H1 (cell line): ENCODE data around the gene WDR12. TPM values are rescaled to one million over a fixed set of nuclear protein-coding genes. Genes with fewer than 3 reads are reported as not detected.
A peak's percentile ranks its signal among the peaks of the same experiment; 100 is the strongest.

Source experiments
- CTCF ChIA-PET: fragments of 300-600 bp; sonication (Branson Sonifier 250); formaldehyde crosslinking; loops from one replicate; lab custom pipeline; 2021; ENCODE audit not compliant: partially characterized antibody; lab: Charles Lee
- POLR2A ChIA-PET: fragments of 300-600 bp; sonication (Branson Sonifier 250); formaldehyde crosslinking; loops from one replicate; lab custom pipeline; 2021; ENCODE audit warnings: inconsistent platforms; ENCODE audit not compliant: partially characterized antibody; lab: Charles Lee
- DNase-seq, 2 experiments: peaks; one replicate each; pipeline versions ENCODE4 v3.0.0 to v3.0.0-alpha.2; 2010 to 2022; ENCODE audit warnings: low spot score in 2 of 2, low read depth in 1 of 2, mixed read lengths in 1 of 2
- FAIRE-seq: peaks from 2 replicates; lab custom pipeline; 2011; peaks lifted over from hg19 to GRCh38; lab: Jason Lieb, UNC
- H2AFZ ChIP-seq: 2 replicates; pipeline ENCODE4 v1.8.1; 2012; ENCODE audit warnings: low read length, inconsistent platforms
- H2AK5ac ChIP-seq: 2 replicates; pipeline ENCODE4 v1.6.1; 2013; ENCODE audit warnings: low read depth, low read length
- H2BK120ac ChIP-seq: replicated peaks from 2 replicates; pipeline ENCODE3; 2013; ENCODE audit warnings: low read depth, low read length, inconsistent platforms
- H2BK12ac ChIP-seq: 2 replicates; pipeline ENCODE4 v1.6.1; 2013; ENCODE audit warnings: low read depth, low read length
- H2BK15ac ChIP-seq: 2 replicates; pipeline ENCODE4 v1.6.1; 2013; ENCODE audit warnings: low read length
- H2BK20ac ChIP-seq: 2 replicates; pipeline ENCODE4 v1.6.1; 2013; ENCODE audit warnings: low read length
- H2BK5ac ChIP-seq: 2 replicates; pipeline ENCODE4 v1.6.1; 2013; ENCODE audit warnings: low read depth, low read length
- H3K14ac ChIP-seq: 2 replicates; pipeline ENCODE4 v1.6.1; 2013; ENCODE audit warnings: inconsistent platforms; ENCODE audit not compliant: insufficient read length
- H3K18ac ChIP-seq: 2 replicates; pipeline ENCODE4 v1.6.1; 2013; ENCODE audit warnings: low read length; ENCODE audit errors: extremely low read depth
- H3K23ac ChIP-seq: 2 replicates; pipeline ENCODE4 v1.6.1; 2013; ENCODE audit warnings: inconsistent platforms; ENCODE audit not compliant: insufficient read length
- H3K23me2 ChIP-seq: 2 replicates; pipeline ENCODE4 v1.6.1; 2013; ENCODE audit warnings: low read depth, low read length
- H3K27ac ChIP-seq: 2 replicates; pipeline ENCODE4 v1.6.1; 2011; ENCODE audit warnings: low read depth, low read length, inconsistent platforms
- H3K27me3 ChIP-seq, 4 experiments: replicated peaks in 1 of 4; 1 replicate in 1 of 4; 2 replicates in 3 of 4; pipeline versions ENCODE4 v1.6.1 to v1.8.1; 2011 to 2013; ENCODE audit warnings: low read length in 3 of 4, mild to moderate bottlenecking in 3 of 4, inconsistent platforms in 2 of 4, mixed read lengths in 2 of 4, moderate library complexity in 1 of 4; ENCODE audit not compliant: control insufficient read depth in 3 of 4, insufficient read depth in 3 of 4; ENCODE audit errors: extremely low read depth in 1 of 4
- H3K36me3 ChIP-seq, 4 experiments: 2 replicates each; pipeline versions ENCODE4 v1.6.1 to v1.8.1; 2011 to 2013; ENCODE audit warnings: mild to moderate bottlenecking in 4 of 4, low read length in 3 of 4, moderate library complexity in 2 of 4, control low read depth in 1 of 4, inconsistent platforms in 1 of 4; ENCODE audit not compliant: insufficient read depth in 4 of 4, control insufficient read depth in 2 of 4
- H3K4ac ChIP-seq: replicated peaks from 2 replicates; pipeline ENCODE3; 2013; ENCODE audit warnings: low read length, low read depth, mixed read lengths, inconsistent platforms; ENCODE audit not compliant: insufficient read length
- H3K4me1 ChIP-seq, 4 experiments: replicated peaks in 1 of 4; 1 replicate in 1 of 4; 2 replicates in 3 of 4; pipeline versions ENCODE4 v1.6.1 to v1.8.1; 2011 to 2013; ENCODE audit warnings: low read length in 3 of 4, inconsistent platforms in 2 of 4, mixed read lengths in 1 of 4; ENCODE audit not compliant: insufficient read depth in 4 of 4, control insufficient read depth in 3 of 4
- H3K4me2 ChIP-seq, 2 experiments: 2 replicates each; pipeline versions ENCODE4 v1.6.1 to v1.8.1; 2011 to 2013; ENCODE audit warnings: low read depth in 2 of 2, low read length in 2 of 2, control low read depth in 1 of 2, inconsistent platforms in 1 of 2, mild to moderate bottlenecking in 1 of 2; ENCODE audit not compliant: insufficient read depth in 1 of 2
- H3K4me3 ChIP-seq, 4 experiments: fragments of 200-600, 300-600 bp in 1 of 4; sonication (generic), shearing (Covaris generic), sonication (Bioruptor Twin) in 1 of 4; 2 replicates each; pipeline versions ENCODE4 v1.5.1 to v1.8.1; 2011 to 2016; ENCODE audit warnings: low read length in 4 of 4, low read depth in 3 of 4, control low read depth in 2 of 4, inconsistent platforms in 2 of 4, mild to moderate bottlenecking in 2 of 4, mixed read lengths in 1 of 4, moderate library complexity in 1 of 4; ENCODE audit not compliant: insufficient read depth in 2 of 4; ENCODE audit errors: extremely low read depth in 1 of 4
- H3K56ac ChIP-seq: replicated peaks from 2 replicates; pipeline ENCODE3; 2013; ENCODE audit warnings: low read depth, mild to moderate bottlenecking, mixed read lengths, low read length, inconsistent platforms; ENCODE audit not compliant: insufficient read length
- H3K79me1 ChIP-seq: 2 replicates; pipeline ENCODE4 v1.6.1; 2013; ENCODE audit warnings: low read depth, low read length, control low read depth
- H3K79me2 ChIP-seq, 2 experiments: 2 replicates each; pipeline versions ENCODE4 v1.6.1 to v1.8.1; 2012 to 2013; ENCODE audit warnings: low read length in 2 of 2, mild to moderate bottlenecking in 2 of 2, inconsistent platforms in 1 of 2; ENCODE audit not compliant: insufficient read depth in 2 of 2, control insufficient read depth in 1 of 2
- H3K9ac ChIP-seq, 4 experiments: replicated peaks in 1 of 4; 1 replicate in 1 of 4; 2 replicates in 3 of 4; pipeline versions ENCODE4 v1.6.1 to v1.8.1; 2011 to 2013; ENCODE audit warnings: low read depth in 3 of 4, low read length in 3 of 4, control low read depth in 2 of 4, mild to moderate bottlenecking in 2 of 4, moderate library complexity in 2 of 4, inconsistent platforms in 1 of 4; ENCODE audit errors: extremely low read depth in 1 of 4
- H3K9me3 ChIP-seq, 2 experiments: 2 replicates each; pipeline versions ENCODE4 v1.6.1 to v1.8.1; 2012 to 2013; ENCODE audit warnings: mild to moderate bottlenecking in 2 of 2, moderate library complexity in 2 of 2, control low read depth in 1 of 2, inconsistent platforms in 1 of 2, low read depth in 1 of 2, low read length in 1 of 2, mixed read lengths in 1 of 2; ENCODE audit not compliant: insufficient read depth in 2 of 2
- H4K20me1 ChIP-seq, 2 experiments: replicated peaks in 1 of 2; 2 replicates each; pipeline versions ENCODE3 to v1.8.1; 2011 to 2013; ENCODE audit warnings: inconsistent platforms in 2 of 2, low read length in 2 of 2, mild to moderate bottlenecking in 1 of 2; ENCODE audit not compliant: insufficient read depth in 2 of 2, control insufficient read depth in 1 of 2
- H4K5ac ChIP-seq: 2 replicates; pipeline ENCODE4 v1.6.1; 2013; ENCODE audit warnings: low read length, low read depth, mixed read lengths, inconsistent platforms; ENCODE audit not compliant: insufficient read length
- H4K8ac ChIP-seq: 2 replicates; pipeline ENCODE4 v1.8.0; 2013; ENCODE audit warnings: mild to moderate bottlenecking, moderate library complexity, low read length, inconsistent platforms; ENCODE audit not compliant: insufficient read depth; ENCODE audit errors: extremely low read depth
- H4K91ac ChIP-seq: replicated peaks from 2 replicates; pipeline ENCODE3; 2013; ENCODE audit warnings: low read length, mixed read lengths, inconsistent platforms; ENCODE audit not compliant: insufficient read length
- ASH2L ChIP-seq: fragments of 200-600, 300-600 bp; sonication (generic); IDR thresholded peaks from one replicate; pipeline ENCODE4 v1.7.1; 2017; ENCODE audit warnings: low read length
- GABPA ChIP-seq: IDR thresholded peaks from 2 replicates; pipeline ENCODE4 v1.6.1; 2011; ENCODE audit warnings: mild to moderate bottlenecking, low read length, moderate library complexity, borderline replicate concordance; ENCODE audit not compliant: insufficient read depth
- GTF2F1 ChIP-seq: IDR thresholded peaks from 2 replicates; pipeline ENCODE4 v1.6.1; 2012; ENCODE audit warnings: low read depth, low read length, improper control_type of control experiment, borderline replicate concordance
- NRF1 ChIP-seq: IDR thresholded peaks from 2 replicates; pipeline ENCODE4 v1.6.1; 2011; ENCODE audit warnings: mild to moderate bottlenecking, low read depth, low read length, improper control_type of control experiment
- POLR2A ChIP-seq, 2 experiments: IDR thresholded peaks; 1 replicate in 1 of 2; 2 replicates in 1 of 2; pipeline ENCODE4 v1.6.1; 2011; ENCODE audit warnings: low read depth in 2 of 2, low read length in 2 of 2, mild to moderate bottlenecking in 2 of 2; ENCODE audit errors: control extremely low read depth in 1 of 2
- RAD21 ChIP-seq, 2 experiments: IDR thresholded peaks in 1 of 2; conservative IDR thresholded peaks in 1 of 2; 2 replicates each; pipeline ENCODE4 v1.6.1; 2011; ENCODE audit warnings: low read depth in 2 of 2, low read length in 2 of 2, improper control_type of control experiment in 1 of 2, inconsistent platforms in 1 of 2, mild to moderate bottlenecking in 1 of 2, moderate library complexity in 1 of 2
- RNF2 ChIP-seq: fragments of 200-900, 300-1000 bp; sonication (generic); IDR thresholded peaks from 2 replicates; pipeline ENCODE4 v1.7.1; 2016; ENCODE audit warnings: borderline replicate concordance, low read depth, mild to moderate bottlenecking, antibody characterized with exemption, low read length; ENCODE audit not compliant: poor library complexity, severe bottlenecking; ENCODE audit errors: missing control alignments
- SAP30 ChIP-seq: fragments of 300-600 bp; sonication (generic); IDR thresholded peaks from 2 replicates; pipeline ENCODE4 v1.7.1; 2012; ENCODE audit warnings: low read length, moderate library complexity, mild to moderate bottlenecking, inconsistent platforms; ENCODE audit not compliant: insufficient read depth, insufficient replicate concordance
- SP1 ChIP-seq: IDR thresholded peaks from 2 replicates; pipeline ENCODE4 v1.6.1; 2011; ENCODE audit warnings: low read depth, low read length
- TBP ChIP-seq: IDR thresholded peaks from 2 replicates; pipeline ENCODE4 v1.6.1; 2011; ENCODE audit warnings: low read depth, low read length, improper control_type of control experiment
- YY1 ChIP-seq: IDR thresholded peaks from 2 replicates; pipeline ENCODE4 v1.6.1; 2011; ENCODE audit warnings: low read depth, mild to moderate bottlenecking, low read length
- whole genome bisulfite sequencing, 2 experiments: shearing (Covaris generic) in 1 of 2; methylation state at CpG; one replicate each; pipeline versions ENCODE4 v1.1.6 to v1.1.7; 2013 to 2015; ENCODE audit warnings: low lambda C conversion rate in 2 of 2, mixed read lengths in 2 of 2, inconsistent platforms in 1 of 2, low coverage in 1 of 2, missing lambda C conversion rate in 1 of 2; ENCODE audit not compliant: insufficient replicate concordance in 2 of 2, insufficient coverage in 1 of 2, insufficient read length in 1 of 2; ENCODE audit errors: extremely low coverage in 1 of 2, missing lambda C conversion rate in 1 of 2; 5-methylcytosine and 5-hydroxymethylcytosine counted together
- polyA plus RNA-seq, 7 experiments: library from polyadenylated mRNA; depleted of rRNA in 3 of 7; stranded (reverse) in 5 of 7; unstranded in 2 of 7; fragments of >200 nt in 5 of 7; fragments of 200-250 nt in 2 of 7; gene quantifications; 1 replicate in 5 of 7; 2 replicates in 1 of 7; 4 replicates in 1 of 7; pipeline versions ENCODE4 v1.2.1 to v1.2.3, GENCODE V29; 2011 to 2013; ENCODE audit warnings: missing spikeins in 2 of 7, mixed read lengths in 2 of 7
- total RNA-seq: library from RNA; stranded (reverse); fragmentation: NEBNext Ultra II Directional; extraction: Animal tissue kit (Norgen Biotek cat#: 25700); gene quantifications from 2 replicates; pipeline ENCODE4 v1.2.1, GENCODE V29; 2021
- TF ChIP-seq, protein P1 (sequence below): IDR thresholded peaks from 2 replicates; pipeline ENCODE4 v1.6.1; 2011; ENCODE audit warnings: low read length, improper control_type of control experiment

The WDR12 gene
- total and polyA plus RNA-seq, 2 of the 8 experiments (the other 6 are each of a cell fraction or from before 2014, with no cell fraction given), result 25.0 to 183 TPM

GRCh38 chr2:202883987-202884675, 27.3 kb downstream of the WDR12 start:
- no peak overlapping the region for H2BK15ac ChIP-seq
- no peak overlapping the region for H3K9ac ChIP-seq
- no peak overlapping the region for H2BK120ac ChIP-seq
- no peak overlapping the region for H4K8ac ChIP-seq
- H3K79me2 ChIP-seq, result no peaks in the 10 kb centered on the region
- H2BK12ac ChIP-seq, result no peak overlapping the region
- H3K23me2 ChIP-seq, result no peaks in the 10 kb centered on the region
- ChIA-PET POLR2A (no interaction called here), CTCF (interaction anchor here (0.9 to 1.3 kb wide), 4 partner anchors 14 to 310 kb away, joined by 3 read pairs; no protein-coding TSS in a partner anchor)
- no peak overlapping the region for H3K14ac ChIP-seq
- DNase-seq (no peak), FAIRE-seq (peak; percentile 39)
- no peaks in the 10 kb centered on the region for H3K27me3 ChIP-seq
- H3K27ac ChIP-seq, result no peak overlapping the region
- no peak overlapping the region for H3K23ac ChIP-seq
- no peaks in the 10 kb centered on the region for H3K4me1 ChIP-seq
- no peak overlapping the region for H2AFZ ChIP-seq
- no peaks in the 10 kb centered on the region for H3K9me3 ChIP-seq
- no peaks in the 10 kb centered on the region for H3K79me1 ChIP-seq
- peaks cover 1% of the 10 kb centered on the region in 2 experiments for H4K20me1 ChIP-seq
- H3K36me3 ChIP-seq, result peaks cover 11 to 73% (median 37%) of the 10 kb centered on the region in 4 experiments
- 80% methylated on average over 5 of the region's 5 CpGs; no CpG with 5 or more reads in 1 of the 2 experiments for WGBS, 2 experiments
- no peak overlapping the region for H3K4me2 ChIP-seq
- H3K4ac ChIP-seq, result no peak overlapping the region
- H4K91ac ChIP-seq, result no peak overlapping the region
- no peak overlapping the region for H4K5ac ChIP-seq
- H2BK20ac ChIP-seq, result no peak overlapping the region
- H3K18ac ChIP-seq, result no peak overlapping the region
- no peak overlapping the region for H2BK5ac ChIP-seq
- H2AK5ac ChIP-seq, result no peak overlapping the region
- H3K56ac ChIP-seq, result no peak overlapping the region
- H3K4me3 ChIP-seq, result no peak overlapping the region
- TF ChIP-seq GTF2F1, result no peak
- TF ChIP-seq RAD21 (IDR thresholded peaks at IDR 0.05 in 1 of 2, conservative IDR thresholded peaks at IDR 0.05 in 1 of 2; ENCODE audit: low read depth in 2 of 2, low read length in 2 of 2), result no peak
- no peak for TF ChIP-seq YY1
- TF ChIP-seq RNF2, result no peak
- TF ChIP-seq GABPA, result no peak
- TF ChIP-seq NRF1, result no peak
- no peak for TF ChIP-seq SP1
- TF ChIP-seq, protein P1, sequence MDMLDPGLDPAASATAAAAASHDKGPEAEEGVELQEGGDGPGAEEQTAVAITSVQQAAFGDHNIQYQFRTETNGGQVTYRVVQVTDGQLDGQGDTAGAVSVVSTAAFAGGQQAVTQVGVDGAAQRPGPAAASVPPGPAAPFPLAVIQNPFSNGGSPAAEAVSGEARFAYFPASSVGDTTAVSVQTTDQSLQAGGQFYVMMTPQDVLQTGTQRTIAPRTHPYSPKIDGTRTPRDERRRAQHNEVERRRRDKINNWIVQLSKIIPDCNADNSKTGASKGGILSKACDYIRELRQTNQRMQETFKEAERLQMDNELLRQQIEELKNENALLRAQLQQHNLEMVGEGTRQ, result no peak
- no peak for TF ChIP-seq ASH2L
- TF ChIP-seq POLR2A (IDR thresholded peaks at IDR 0.05; ENCODE audit: control extremely low read depth in 1 of 2, low read depth in 2 of 2, low read length in 2 of 2), result no peak
- TF ChIP-seq SAP30, result no peak
- no peak for TF ChIP-seq TBP
